ENCODE data around the gene NUBP2. TPM values are rescaled to one million over a fixed set of nuclear protein-coding genes. Genes with fewer than 3 reads are reported as not detected.
"Not testable (repeated sequence)": the region's sequence is repeated elsewhere in the genome, so short reads cannot be mapped to it uniquely, and the experiment has no call there.

Gene NUBP2
- total RNA-seq, 1 donor from 2014 or later, result 73.7 TPM

- no peak for DNase-seq (ENCODE audit: low spot score)
These were observed 2.5 kb downstream of the NUBP2 start for GRCh38 chr16:1784977-1785845.

- no peak for DNase-seq (ENCODE audit: low spot score)
These were observed 3.0 kb downstream of the NUBP2 start for GRCh38 chr16:1785846-1786170.

- no peak for DNase-seq (ENCODE audit: low spot score)
These were observed 3.7 kb downstream of the NUBP2 start for GRCh38 chr16:1786242-1787055.

- no peak for DNase-seq (ENCODE audit: low spot score)
These were observed 4.2 kb downstream of the NUBP2 start for GRCh38 chr16:1787056-1787321.

GRCh38 chr16:1787322-1788094 lies 4.7 kb downstream of the NUBP2 start:
- no peak for DNase-seq (ENCODE audit: low spot score)

- no peak for DNase-seq (ENCODE audit: low spot score)
These were observed 5.4 kb downstream of the NUBP2 start for GRCh38 chr16:1788095-1788707.

GRCh38 chr16:1788708-1789100 lies 5.9 kb downstream of the NUBP2 start:
- no peak for DNase-seq (ENCODE audit: low spot score)

GRCh38 chr16:1789643-1790045 lies 6.9 kb downstream of the NUBP2 start:
- DNase-seq (ENCODE audit: low spot score), result no peak

- no peak for DNase-seq (ENCODE audit: low spot score)
These were observed 7.5 kb downstream of the NUBP2 start for GRCh38 chr16:1790261-1790610.

GRCh38 chr16:1790611-1791255 lies 8.0 kb downstream of the NUBP2 start:
- DNase-seq (ENCODE audit: low spot score), result no peak

GRCh38 chr16:1791256-1791942 lies 8.6 kb downstream of the NUBP2 start:
- DNase-seq (ENCODE audit: low spot score), result no peak

GRCh38 chr16:1791943-1792812 lies 9.4 kb downstream of the NUBP2 start:
- no peak for DNase-seq (ENCODE audit: low spot score)

- no peak for DNase-seq (ENCODE audit: low spot score)
These were observed 10.2 kb downstream of the NUBP2 start for GRCh38 chr16:1792836-1793577.

- DNase-seq (ENCODE audit: low spot score), result no peak
These were observed 10.9 kb downstream of the NUBP2 start, which contains the start of gene IGFALS for GRCh38 chr16:1793578-1794220. TSS of gene IGFALS (minus strand) at chr16:1793705. CDS start at chr16:1793652, 53 bp downstream.

GRCh38 chr16:1794221-1794871 lies 11.6 kb downstream of the NUBP2 start:
- no peak for DNase-seq (ENCODE audit: low spot score)

GRCh38 chr16:1794908-1795666 lies 12.3 kb downstream of the NUBP2 start:
- no peak for DNase-seq (ENCODE audit: low spot score)

GRCh38 chr16:1799263-1799662 lies 16.5 kb downstream of the NUBP2 start:
- not testable (repeated sequence) for DNase-seq (ENCODE audit: low spot score)

Measured in umbilical cord (tissue), 2 donors.